GM18858 (cell line): Measurements from ENCODE around the gene NCAN.
"Not testable (repeated sequence)": the region's sequence is repeated elsewhere in the genome, so short reads cannot be mapped to it uniquely, and the experiment has no call there.

Experiments used
- ATAC-seq: cut with Tn5 transposase; IDR thresholded peaks from one replicate; pipeline ENCODE4 v1.9.1; 2021; ENCODE audit not compliant: unreplicated experiment

Gene NCAN

DNA sequence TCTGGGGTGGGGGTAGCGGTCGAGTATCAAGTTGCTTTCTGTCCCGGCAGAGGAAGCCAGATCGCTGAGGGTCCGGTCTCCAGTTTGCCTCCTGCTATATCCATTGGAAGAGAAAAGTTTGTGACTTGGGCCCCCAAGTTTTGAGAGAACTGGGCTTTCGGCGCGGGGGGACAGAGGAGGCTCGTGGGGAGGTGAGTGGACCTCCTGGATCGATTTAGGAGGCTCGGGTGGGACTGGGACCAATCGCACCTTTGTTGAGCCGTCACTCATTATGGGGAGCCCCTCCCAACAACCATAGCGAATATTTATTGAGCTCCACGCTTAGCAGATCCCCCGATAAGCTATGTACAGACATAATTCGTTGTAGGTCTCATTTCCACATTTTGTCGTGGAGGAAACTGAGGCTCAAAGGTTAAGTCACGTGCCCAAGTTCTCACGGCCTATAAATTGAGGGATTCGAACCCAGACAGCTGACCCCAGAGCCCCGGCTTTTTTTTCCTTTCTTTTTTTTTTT is 18.8 kb upstream of the NCAN start:
- ATAC-seq: no peak

DNA sequence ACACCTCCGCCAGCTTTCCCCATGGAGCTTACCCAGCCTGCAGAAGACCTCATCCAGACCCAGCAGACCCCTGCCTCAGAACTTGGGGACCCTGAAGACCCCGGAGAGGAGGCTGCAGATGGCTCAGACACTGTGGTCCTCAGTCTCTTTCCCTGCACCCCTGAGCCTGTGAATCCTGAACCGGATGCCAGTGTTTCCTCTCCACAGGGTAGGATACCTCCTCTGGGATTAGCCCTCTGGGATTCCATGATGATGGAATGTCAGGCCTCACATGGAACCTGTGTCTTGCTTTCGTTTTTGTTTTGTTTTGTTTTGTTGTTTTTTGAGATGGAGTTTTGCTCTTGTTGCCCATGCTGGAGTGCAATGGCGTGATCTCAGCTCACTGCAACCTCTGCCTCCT is 17.8 kb upstream of the NCAN start:
- ATAC-seq: no peak

DNA sequence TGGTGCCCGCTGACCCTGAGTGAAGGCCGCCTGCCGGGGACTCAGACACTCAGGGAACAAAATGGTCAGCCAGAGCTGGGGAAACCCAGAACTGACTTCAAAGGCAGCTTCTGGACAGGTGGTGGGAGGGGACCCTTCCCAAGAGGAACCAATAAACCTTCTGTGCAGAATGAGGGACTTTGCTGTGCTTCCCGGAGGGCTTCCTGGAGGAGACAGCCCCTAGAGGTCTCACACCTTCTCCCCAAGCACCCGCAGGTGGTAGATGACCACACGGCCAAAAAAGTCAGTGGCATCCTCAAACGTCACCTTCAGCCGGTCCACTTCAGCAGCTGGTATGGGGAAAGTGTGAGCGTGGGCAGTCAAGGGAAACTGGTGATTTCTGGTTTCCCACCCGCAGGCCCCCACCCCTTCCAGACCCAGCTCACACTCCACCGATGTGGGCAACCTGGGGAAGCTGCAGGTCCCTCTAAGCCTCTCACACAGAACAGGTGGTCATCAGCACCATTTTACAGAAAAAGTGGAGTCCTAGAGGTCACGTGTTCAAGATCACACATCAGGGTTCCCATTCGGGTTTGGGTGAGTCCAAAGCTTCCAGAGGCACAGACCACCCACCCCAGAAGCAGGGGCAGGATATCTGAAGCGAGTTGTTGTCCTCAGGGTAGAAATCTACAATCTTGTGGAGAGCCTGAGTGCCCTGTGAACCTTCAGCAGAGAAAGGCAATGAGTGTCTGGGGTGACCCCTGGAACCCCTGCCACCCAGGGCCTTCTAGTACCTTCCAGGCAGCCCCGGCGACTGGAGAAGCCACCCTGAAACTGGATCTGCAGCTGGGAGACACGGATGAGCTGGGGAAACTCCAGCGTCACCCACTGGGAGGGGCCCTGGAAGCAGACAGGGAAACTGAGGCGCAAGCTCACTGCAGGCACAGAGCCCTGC is 9.8 kb upstream of the NCAN start:
- no peak for ATAC-seq

DNA sequence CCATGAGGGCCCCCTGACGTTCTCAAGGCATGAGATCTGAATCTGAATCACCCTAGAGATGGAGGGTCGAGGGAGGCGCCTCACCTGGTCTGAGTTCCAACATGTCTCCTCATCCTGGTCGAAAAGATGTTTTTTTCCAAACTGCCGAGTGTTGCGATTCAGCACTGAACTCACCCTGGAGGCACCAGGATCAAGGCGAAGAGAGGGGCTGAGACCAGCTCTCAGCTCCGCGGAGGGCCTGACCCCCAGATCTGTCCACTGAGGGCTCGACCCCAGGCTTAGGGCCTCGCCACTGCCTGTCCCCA is 9.1 kb upstream of the NCAN start:
- no peak for ATAC-seq

DNA sequence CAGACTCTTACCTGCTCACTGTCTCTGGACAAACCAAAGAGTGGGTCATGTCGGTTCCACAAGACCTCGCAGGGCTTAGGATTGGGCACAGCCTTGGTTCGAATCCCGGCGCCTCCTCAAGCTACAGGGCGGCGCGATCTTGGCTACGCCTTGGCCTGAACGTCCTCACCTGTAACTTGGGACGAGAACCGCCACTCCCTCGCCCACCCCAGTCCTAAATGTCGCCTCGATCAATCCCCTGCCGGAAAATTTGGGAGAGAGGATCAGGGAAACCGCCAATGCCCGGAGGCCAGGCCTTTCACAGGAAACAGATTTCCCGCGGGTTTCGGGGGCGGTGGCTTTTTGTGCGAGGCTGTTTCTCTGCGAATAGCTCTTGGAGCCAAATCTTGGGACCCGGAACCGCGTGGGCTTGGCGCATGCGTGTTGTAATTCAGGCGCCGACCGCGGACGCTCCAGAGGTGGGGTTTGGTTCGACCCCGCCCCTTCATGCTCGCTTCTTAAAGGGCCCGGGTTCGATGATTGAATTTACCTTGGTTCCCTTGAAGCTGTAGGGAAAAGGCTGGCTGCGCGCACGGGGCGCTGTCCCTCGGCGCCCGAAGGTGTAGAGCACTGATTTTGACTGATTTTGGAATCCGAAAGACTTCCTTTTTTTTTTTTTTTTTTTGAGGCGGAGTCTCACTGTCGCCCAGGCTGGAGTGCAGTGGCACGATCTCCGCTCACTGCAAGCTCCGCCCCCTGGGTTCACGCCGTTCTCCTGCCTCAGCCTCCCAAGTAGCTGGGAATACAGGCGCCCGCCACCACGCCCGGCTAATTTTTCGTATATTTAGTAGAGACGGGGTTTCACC is 8.5 kb upstream of the NCAN start, which contains the start of gene NR2C2AP:
Gene NR2C2AP, minus strand, starts transcription at position 403 of the 845 bp plus-strand sequence. Its CDS starts 354 bp downstream, at position 49.
- no peak for ATAC-seq

DNA sequence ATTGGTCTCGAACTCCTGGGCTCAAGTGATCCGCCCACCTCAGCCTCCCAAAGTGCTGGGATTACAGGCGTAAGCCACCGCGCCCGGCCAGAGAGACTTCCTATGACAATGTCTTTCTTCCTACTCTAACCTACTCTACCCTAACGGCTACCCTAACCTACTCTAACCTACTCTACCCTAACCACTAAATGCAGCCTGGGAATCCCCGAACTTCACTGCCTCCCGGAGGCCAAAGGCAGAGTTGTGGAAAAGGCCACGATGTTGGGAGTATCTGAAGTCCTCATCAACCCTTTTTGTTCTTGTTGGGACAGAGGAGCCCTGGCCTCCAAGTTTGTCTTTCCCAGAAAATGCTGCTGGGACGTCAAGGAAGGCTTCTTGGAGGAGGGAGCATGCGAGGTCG is 7.6 kb upstream of the NCAN start:
- ATAC-seq: no peak

DNA sequence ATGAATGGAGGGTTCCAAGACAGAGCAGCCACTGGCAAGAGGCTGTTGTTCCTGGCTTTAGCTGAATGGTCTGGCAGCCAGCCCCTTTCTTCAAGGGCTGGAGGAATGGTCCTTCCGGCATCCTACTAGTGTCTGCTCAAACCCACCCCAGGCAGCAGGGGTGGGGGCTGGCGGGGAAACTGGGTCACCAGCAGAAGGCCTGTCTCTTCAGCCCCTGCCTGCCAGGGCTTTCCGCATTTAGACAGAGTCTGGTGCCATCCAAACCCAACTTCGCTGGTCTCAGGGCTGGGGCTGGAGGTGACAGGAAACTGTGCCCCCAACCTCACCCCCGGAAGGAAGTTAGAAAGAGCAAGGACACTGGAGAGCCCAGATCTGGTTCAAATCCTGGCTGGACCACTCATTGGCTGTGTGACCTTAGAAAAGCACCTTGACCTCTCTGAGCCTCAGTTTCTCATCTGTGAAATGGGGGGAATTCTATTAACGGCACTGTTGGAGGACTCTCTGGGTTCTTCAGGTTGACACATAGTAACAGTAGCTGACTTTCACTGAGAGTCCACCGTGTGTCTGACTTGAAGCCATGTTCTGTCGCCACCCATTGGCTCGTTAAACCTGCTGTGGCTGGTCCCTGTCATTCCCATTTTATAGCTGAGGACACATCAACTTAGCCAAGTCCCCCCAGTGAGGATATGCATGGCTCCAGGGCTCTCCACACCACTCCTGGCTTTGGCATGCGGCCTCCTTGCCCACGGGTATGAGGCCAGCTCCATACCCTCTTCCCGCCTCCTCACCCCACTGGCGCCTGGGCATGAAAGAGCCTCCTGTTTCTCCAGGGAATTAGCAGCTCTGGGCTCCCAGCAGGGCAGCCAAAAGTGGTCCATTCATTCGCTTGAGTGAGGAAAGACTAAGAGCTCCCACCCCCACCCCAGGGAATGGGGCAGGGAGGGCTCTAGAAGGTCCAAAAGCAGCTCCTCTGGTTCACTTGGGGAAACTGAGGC is 6.0 kb upstream of the NCAN start:
- no peak for ATAC-seq

DNA sequence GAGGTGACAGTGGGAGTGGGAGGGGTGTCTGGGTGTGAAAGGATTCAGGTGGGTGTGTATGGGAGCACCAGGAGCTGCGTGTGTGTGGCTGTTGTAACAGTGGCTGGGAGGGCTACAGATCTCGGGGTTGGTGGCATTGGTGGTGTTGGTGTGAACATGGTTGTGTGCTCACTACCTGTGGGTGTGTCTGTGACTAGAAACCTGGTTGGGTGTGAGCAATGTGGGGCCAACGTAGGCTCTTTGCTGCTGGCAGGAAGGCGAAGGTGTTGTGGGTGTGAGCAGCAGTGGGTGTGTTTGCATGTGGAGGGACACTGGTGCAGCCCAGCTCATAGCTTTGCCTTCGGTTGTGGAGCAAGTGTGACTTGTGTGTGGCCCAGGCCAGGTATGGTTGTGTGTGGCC is 4.8 kb upstream of the NCAN start:
- ATAC-seq: no peak

DNA sequence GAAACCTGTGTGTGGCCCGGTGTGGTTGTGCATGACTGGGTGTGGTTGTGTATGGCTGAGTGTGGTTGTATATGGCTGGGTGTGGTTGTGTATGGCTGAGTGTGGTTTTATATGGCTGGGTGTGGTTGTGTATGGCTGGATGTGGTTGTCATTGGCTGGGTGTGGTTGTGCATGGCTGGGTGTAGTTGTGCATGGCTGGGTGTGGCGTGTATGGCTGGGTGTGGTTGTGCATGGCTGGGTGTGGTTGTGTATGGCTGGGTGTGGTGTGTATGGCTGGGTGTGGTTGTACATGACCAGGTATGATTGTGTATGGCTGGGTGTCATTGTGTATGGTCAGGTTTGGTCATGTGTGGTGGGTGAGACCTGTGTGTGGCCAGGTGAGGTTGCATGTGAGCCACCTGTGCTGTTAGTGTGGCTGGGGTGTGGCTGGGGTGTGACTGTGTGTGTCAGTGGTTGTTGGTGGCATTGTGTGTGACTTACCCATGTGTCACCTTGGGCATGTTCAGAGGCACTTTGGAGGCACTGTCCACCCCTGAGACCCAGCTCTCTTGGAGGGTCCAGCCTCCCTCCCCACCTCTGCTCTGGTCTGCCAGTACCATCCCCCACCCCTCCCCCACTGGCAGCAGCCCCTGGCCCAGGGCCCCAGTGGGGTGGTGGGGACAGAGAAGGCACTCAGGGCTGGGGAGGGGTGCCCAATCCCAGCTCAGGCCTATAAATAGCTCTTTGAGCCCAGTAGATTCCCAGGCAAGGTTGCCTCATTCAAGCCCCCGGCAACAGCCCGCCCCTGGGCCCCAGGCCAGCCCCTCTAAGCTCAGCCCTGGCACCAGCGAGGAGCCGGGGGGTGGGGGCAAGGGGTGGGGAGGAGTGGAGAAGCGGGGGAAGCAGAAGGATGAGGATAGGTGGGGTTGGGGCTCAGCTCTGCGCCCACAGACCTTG is 3.9 kb upstream of the NCAN start:
- ATAC-seq: no peak

DNA sequence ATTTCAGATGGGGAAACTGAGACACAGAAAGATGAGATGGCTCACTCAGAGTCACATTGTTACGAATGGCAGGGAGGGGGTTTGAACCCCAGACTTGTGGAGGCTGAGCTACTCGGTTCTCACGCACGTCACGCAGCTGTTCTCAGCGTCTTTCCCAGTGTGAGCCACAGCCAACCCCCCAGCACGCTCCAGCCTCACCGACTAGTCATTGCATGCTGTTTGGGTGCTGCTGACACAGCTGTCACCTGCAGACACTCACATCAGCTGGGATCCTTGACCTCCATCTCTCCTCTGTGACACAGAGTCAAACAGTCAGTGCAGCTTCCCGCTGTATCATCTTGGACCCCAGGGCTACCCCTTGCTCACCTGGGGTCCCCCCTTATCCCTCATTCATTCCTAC is 2.4 kb upstream of the NCAN start:
- ATAC-seq: no peak

DNA sequence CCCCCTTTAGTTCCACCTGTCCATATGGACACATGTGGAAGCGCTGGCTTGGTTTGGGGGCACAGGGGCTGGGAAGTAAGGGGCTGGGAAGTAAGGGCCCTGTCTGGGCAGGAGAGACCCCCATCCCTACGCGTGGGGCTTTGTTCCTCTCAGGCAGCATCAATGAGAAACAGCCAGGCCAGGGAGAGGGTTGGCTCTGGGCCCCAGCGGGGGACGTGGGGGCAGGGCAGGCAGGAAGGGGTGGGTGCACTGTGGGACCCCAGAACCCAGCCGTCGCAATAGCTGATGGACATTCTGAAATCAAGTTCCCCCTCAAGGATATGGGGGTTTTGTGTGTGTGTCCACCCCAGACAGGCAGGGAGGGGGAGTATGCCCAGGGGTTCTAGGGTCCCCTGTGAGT is 1.2 kb downstream of the NCAN start:
- no peak for ATAC-seq

DNA sequence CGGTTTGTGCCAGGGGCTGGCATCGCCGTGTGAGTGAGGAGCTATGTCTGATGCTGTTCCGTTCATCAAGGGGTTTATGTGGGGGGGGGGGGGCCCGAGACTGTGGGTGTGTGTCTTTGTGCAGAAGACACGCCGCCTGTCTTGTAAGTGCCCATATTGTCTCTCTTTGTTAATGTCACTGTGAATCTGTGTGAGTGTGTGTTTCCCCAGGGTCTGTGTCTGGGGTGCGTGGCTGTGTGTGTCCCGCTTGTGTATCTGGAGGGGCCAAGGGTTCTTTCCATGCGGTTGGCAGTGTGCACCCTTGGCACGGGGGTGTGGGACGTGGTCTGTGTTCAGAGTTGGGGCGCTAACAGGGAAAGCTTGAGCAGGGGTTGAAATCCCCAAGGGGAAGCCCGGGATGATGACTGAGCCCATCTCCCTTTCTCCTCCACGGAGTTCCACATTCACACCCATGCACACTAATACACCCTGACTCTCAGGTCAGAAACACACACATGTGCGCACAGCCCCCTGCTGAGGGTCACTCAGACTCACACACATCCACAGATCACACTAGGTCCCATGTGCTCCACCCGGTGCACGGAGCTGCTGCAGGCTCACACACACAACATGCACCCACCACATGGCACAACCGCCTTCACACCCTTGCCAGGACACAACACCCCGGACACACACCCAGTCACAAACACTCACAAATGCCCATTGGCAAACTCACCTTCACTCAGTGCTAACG is 1.8 kb downstream of the NCAN start:
- no peak for ATAC-seq

DNA sequence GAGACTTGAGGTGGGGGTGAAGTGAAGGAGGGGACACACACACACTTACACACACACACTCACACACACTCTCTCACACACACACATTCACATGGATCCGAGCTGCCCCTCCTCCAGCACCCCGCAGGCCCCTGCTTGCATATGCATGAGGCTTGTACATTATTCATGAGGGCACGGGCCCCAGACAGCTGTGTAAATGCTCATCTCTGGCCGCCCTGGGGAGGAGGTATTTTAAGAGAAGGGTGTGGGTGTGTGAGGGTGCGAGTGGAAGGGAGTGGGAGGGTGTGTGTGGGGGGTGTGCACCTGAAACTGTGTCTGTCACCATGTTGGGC is 2.4 kb downstream of the NCAN start:
- ATAC-seq: no peak

DNA sequence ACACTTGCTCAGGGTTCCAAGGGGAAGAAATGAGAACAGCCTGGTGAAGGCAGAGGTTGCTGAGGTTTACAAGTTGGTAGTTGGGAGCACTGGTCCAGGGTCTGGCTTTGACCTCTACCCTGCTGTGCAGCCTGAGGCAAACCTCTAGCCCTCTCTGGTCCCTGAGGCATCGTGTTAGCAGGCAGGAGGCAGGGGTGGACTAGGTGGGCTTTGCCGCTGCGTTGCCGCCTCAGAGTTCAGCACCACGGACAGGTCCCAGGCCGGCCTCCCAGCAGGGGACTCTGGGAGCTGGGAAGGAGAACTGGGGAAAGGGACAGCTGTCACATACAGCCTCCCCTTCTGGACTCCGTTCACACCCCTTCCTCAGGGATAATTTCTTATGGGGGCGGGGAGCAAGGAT is 3.1 kb downstream of the NCAN start:
- no peak for ATAC-seq

DNA sequence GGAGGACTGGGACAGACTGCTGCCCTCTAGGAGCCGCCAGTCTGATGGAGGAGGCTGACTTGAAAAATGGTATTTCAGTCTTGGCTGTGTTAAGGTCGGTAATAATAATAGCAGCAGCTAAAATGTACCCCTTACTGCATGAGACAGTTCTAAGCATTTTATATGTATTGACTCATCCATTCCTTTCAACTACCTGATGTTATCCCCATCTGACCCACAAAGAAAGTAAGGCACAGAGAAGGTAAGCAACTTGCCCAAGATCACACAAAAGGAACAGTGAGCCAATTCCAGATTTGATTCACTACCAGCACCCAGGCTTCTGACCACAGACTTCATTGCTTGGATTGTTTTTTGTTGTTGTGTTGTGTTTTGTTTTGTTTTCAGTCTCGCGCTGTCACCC is 4.0 kb downstream of the NCAN start:
- ATAC-seq: no peak

DNA sequence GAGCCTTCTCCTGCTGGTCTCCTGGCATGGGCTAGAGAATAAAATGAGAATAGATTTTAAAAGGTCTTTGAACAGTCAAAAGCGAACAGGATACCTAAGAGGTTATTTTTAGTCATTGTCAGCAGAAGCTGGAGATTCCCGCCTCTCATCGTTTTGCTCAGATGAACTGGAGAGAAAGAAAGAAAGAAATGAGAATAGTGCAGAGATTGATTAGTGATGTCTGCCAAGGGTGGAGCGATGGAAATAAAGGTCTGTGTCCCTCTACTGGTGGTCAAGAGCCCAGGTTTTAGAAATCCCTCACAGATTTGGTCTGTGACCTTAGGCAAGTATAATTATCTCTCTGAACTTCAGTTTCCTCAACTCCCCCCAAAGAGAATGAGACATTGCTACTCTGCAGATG is 5.3 kb downstream of the NCAN start:
- no peak for ATAC-seq

DNA sequence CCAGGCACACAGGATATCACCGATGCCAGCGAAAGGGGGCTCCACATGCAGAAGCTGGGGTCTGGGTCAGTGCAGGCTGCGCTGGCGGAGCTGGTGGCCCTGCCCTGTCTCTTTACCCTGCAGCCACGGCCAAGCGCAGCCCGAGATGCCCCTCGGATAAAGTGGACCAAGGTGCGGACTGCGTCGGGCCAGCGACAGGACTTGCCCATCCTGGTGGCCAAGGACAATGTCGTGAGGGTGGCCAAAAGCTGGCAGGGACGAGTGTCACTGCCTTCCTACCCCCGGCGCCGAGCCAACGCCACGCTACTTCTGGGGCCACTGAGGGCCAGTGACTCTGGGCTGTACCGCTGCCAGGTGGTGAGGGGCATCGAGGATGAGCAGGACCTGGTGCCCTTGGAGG is 7.2 kb downstream of the NCAN start:
- ATAC-seq: no peak

DNA sequence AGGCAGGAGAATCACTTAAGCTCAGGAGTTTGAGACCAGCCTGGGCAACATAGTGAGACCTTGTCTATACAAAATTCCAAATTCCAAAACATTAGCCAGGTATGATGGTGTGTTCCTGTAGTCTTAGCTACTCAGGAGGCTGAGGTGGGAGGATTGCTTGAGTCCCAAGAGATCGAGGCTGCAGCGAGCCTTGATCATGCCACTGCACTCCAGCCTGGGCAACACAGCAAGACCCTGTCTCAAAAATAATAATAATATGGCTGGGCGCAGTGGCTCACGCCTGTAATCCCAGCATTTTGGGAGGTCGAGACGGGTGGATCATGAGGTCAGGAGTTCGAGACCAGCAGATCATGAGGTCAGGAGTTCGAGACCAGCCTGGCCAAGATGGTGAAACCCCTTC is 9.2 kb downstream of the NCAN start:
- ATAC-seq: not testable (repeated sequence)

DNA sequence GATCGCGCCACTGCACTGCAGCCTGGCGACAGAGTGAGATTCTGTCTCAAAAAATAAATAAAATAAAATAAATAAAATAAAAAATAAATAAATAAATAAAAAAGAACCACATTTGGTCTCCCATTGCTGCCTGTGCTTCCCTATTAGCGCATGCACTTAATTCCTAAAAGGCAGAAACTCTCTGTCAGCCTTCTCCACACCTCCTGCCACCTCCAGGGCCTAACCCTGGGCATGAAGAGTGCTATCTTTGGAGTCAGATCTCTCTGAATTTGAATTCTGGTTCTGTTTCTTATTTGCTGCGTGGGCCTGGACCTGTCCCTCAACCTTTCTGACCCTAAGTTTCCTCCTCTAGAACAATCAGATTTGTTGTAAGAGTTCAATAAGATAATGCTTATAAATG is 11.3 kb downstream of the NCAN start:
- ATAC-seq: no peak
